Keratinocyte (primary cell): ENCODE data around the gene PCGF5. TPM values are rescaled to one million over a fixed set of nuclear protein-coding genes. Genes with fewer than 3 reads are reported as not detected.
"Not testable (repeated sequence)": the region's sequence is repeated elsewhere in the genome, so short reads cannot be mapped to it uniquely, and the experiment has no call there.

Experiments
- DNase-seq: peaks from one replicate; pipeline ENCODE4 v3.0.0-alpha.2; 2011; ENCODE audit warnings: low read depth, missing footprints, low spot score
- FAIRE-seq: peaks from 2 replicates; lab custom pipeline; 2011; peaks lifted over from hg19 to GRCh38; lab: Jason Lieb, UNC
- H2AFZ ChIP-seq: 2 replicates; pipeline ENCODE4 v1.6.0; 2012; ENCODE audit warnings: low read length, control low read depth, inconsistent platforms; ENCODE audit not compliant: control insufficient read depth
- H3K27ac ChIP-seq: 2 replicates; pipeline ENCODE4 v1.5.1; 2011; ENCODE audit warnings: low read length; ENCODE audit not compliant: control insufficient read depth, insufficient read depth
- H3K27me3 ChIP-seq: 3 replicates; pipeline ENCODE4 v1.6.0; 2011; ENCODE audit warnings: low read length; ENCODE audit not compliant: control insufficient read depth, insufficient read depth; ENCODE audit errors: extremely low read depth
- H3K36me3 ChIP-seq, 2 experiments: 2 replicates in 1 of 2; 3 replicates in 1 of 2; pipeline ENCODE4 v1.5.1; 2011; ENCODE audit warnings: low read length in 2 of 2, mild to moderate bottlenecking in 1 of 2; ENCODE audit not compliant: control insufficient read depth in 2 of 2, insufficient read depth in 2 of 2; ENCODE audit errors: extremely low read depth in 1 of 2
- H3K4me1 ChIP-seq: 3 replicates; pipeline ENCODE4 v1.5.1; 2011; ENCODE audit warnings: low read length; ENCODE audit not compliant: control insufficient read depth, insufficient read depth; ENCODE audit errors: extremely low read depth
- H3K4me2 ChIP-seq: 3 replicates; pipeline ENCODE4 v1.6.0; 2011; ENCODE audit warnings: low read depth, low read length; ENCODE audit not compliant: control insufficient read depth, insufficient read depth; ENCODE audit errors: extremely low read depth
- H3K4me3 ChIP-seq, 3 experiments: fragments of 200-600 bp in 1 of 3; sonication (generic) in 1 of 3; 2 replicates in 2 of 3; 3 replicates in 1 of 3; pipeline ENCODE4 v1.5.1; 2011 to 2016; ENCODE audit warnings: low read length in 3 of 3, mild to moderate bottlenecking in 3 of 3, control low read depth in 2 of 3, inconsistent platforms in 1 of 3, low read depth in 1 of 3, mixed read lengths in 1 of 3, mixed run types in 1 of 3, moderate library complexity in 1 of 3; ENCODE audit not compliant: control insufficient read depth in 2 of 3, insufficient read depth in 2 of 3; ENCODE audit errors: extremely low read depth in 1 of 3
- H3K79me2 ChIP-seq: 2 replicates; pipeline ENCODE4 v1.6.0; 2012; ENCODE audit warnings: low read length; ENCODE audit not compliant: control insufficient read depth, insufficient read depth
- H3K9ac ChIP-seq: 3 replicates; pipeline ENCODE4 v1.6.0; 2011; ENCODE audit warnings: low read length; ENCODE audit not compliant: control insufficient read depth, insufficient read depth; ENCODE audit errors: extremely low read depth
- H3K9me1 ChIP-seq: 3 replicates; pipeline ENCODE4 v1.6.0; 2011; ENCODE audit warnings: low read length; ENCODE audit not compliant: control insufficient read depth, insufficient read depth; ENCODE audit errors: extremely low read depth
- H3K9me3 ChIP-seq: 2 replicates; pipeline ENCODE4 v1.5.1; 2012; ENCODE audit warnings: low read depth, low read length; ENCODE audit not compliant: control insufficient read depth
- H4K20me1 ChIP-seq: 3 replicates; pipeline ENCODE4 v1.6.0; 2011; ENCODE audit warnings: low read length; ENCODE audit not compliant: control insufficient read depth, insufficient read depth; ENCODE audit errors: extremely low read depth
- EZH2 ChIP-seq: IDR thresholded peaks from one replicate; pipeline ENCODE4 v1.6.1; 2012; ENCODE audit warnings: inconsistent platforms, mild to moderate bottlenecking, low read length, moderate library complexity
- dilution Hi-C: fragments of 300-500 bp; cut with MboI; formaldehyde crosslinking; loops from one replicate; pipeline ENCODE4 v1.7.0; 2020; ENCODE audit warnings: low sequenced_read_pairs; ENCODE audit not compliant: extremely low pct_ligation_motif_present
- polyA plus RNA-seq, 5 experiments: library from polyadenylated mRNA; depleted of rRNA in 3 of 5; stranded (reverse) in 3 of 5; stranded (forward) in 1 of 5; unstranded in 1 of 5; fragments of >200 nt; gene quantifications; 1 replicate in 1 of 5; 2 replicates in 3 of 5; 3 replicates in 1 of 5; pipeline versions ENCODE4 v1.2.1 to v1.2.3, GENCODE V29; 2011 to 2012; ENCODE audit warnings: missing spikeins in 2 of 5, low read depth in 1 of 5, low replicate concordance in 1 of 5
- TF ChIP-seq, protein P1 (sequence below), 3 experiments: IDR thresholded peaks in 1 of 3; conservative IDR thresholded peaks in 1 of 3; optimal IDR thresholded peaks in 1 of 3; 2 replicates in 2 of 3; 3 replicates in 1 of 3; pipeline versions ENCODE3 to v1.5.1; 2011; ENCODE audit warnings: low read length in 3 of 3, mild to moderate bottlenecking in 3 of 3, moderate library complexity in 2 of 3, control low read depth in 1 of 3, inconsistent platforms in 1 of 3; ENCODE audit not compliant: insufficient read depth in 2 of 3; ENCODE audit errors: extremely low read depth in 1 of 3

PCGF5 gene
- polyA plus RNA-seq, 1 donor (not counting 4 experiments of a cell fraction or from before 2014, with no cell fraction given) = 13.9 TPM

- FAIRE-seq (no peak), DNase-seq (no peak)
- H3K4me2 ChIP-seq = no peak overlapping the region
- H3K4me3 ChIP-seq = no peak overlapping the region
- H3K9ac ChIP-seq = no peak overlapping the region
- H2AFZ ChIP-seq = no peak overlapping the region
- no peaks in the 10 kb centered on the region for H4K20me1 ChIP-seq
- H3K36me3 ChIP-seq = no peaks in the 10 kb centered on the region
- H3K79me2 ChIP-seq = no peaks in the 10 kb centered on the region
- H3K27me3 ChIP-seq = no peaks in the 10 kb centered on the region
- TF ChIP-seq EZH2 = no peak
- TF ChIP-seq, protein P1, sequence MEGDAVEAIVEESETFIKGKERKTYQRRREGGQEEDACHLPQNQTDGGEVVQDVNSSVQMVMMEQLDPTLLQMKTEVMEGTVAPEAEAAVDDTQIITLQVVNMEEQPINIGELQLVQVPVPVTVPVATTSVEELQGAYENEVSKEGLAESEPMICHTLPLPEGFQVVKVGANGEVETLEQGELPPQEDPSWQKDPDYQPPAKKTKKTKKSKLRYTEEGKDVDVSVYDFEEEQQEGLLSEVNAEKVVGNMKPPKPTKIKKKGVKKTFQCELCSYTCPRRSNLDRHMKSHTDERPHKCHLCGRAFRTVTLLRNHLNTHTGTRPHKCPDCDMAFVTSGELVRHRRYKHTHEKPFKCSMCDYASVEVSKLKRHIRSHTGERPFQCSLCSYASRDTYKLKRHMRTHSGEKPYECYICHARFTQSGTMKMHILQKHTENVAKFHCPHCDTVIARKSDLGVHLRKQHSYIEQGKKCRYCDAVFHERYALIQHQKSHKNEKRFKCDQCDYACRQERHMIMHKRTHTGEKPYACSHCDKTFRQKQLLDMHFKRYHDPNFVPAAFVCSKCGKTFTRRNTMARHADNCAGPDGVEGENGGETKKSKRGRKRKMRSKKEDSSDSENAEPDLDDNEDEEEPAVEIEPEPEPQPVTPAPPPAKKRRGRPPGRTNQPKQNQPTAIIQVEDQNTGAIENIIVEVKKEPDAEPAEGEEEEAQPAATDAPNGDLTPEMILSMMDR (optimal IDR thresholded peaks at IDR 0.05 in 1 of 3, IDR thresholded peaks at IDR 0.05 in 1 of 3, conservative IDR thresholded peaks at IDR 0.05 in 1 of 3; ENCODE audit: extremely low read depth in 1 of 3, insufficient read depth in 2 of 3, low read length in 3 of 3) = no peak
- no peaks in the 10 kb centered on the region for H3K9me3 ChIP-seq
- H3K4me1 ChIP-seq = no peaks in the 10 kb centered on the region
- dilution Hi-C loops = no loop called here
- no peak overlapping the region for H3K27ac ChIP-seq
- H3K9me1 ChIP-seq = no peaks in the 10 kb centered on the region
Measured at GRCh38 chr10:91172348-91172747, 48.1 kb upstream of the PCGF5 start.

DNA sequence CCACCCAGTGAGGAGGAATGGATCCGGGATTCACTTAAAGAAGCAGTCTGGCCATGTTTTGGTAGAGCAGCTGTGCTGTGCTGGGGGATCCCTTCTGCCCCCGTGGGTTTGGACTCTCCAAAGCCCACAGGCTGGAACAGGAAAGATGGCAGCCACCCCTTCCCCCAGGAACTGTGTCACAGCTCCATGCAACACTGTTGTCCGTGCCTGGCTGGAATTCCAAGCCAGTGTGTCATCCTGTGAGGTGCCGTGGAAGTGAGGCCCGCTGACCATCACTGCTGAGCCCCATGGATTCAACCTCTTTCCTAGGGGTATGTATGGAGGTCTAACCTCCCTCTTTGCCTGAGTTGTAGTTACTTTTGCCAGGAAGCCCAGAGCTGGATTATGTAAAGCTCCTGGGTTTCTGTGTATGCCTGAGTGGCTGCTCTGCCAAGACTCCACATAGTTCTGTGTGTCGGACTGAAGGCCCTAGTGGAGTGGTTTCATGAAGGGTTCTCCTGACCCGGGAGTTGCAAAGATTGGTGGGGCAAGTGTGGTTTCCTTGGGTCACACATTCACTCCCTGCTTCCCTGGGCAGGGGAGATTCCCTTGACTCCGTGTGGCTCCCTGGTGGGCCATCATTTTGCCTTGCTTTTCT lies 35.1 kb upstream of the PCGF5 start:
- Histone ChIP-seq H3K4me1 (peaks cover 3% of the 10 kb centered on the region), H3K27me3 (no peaks in the 10 kb centered on the region), H4K20me1 (no peaks in the 10 kb centered on the region), H3K4me2 (no peak overlapping the region), H2AFZ (no peak overlapping the region), H3K4me3 (no peak overlapping the region), H3K79me2 (no peaks in the 10 kb centered on the region), H3K36me3 (no peaks in the 10 kb centered on the region), H3K27ac (no peak overlapping the region), H3K9me1 (no peaks in the 10 kb centered on the region), H3K9ac (no peak overlapping the region), H3K9me3 (no peaks in the 10 kb centered on the region)
- dilution Hi-C loops = no loop called here
- TF ChIP-seq EZH2 = no peak
- no peak for FAIRE-seq
- DNase-seq = no peak

- FAIRE-seq = no peak
- H3K4me2 ChIP-seq = no peak overlapping the region
- H3K9me3 ChIP-seq = no peaks in the 10 kb centered on the region
- H3K9me1 ChIP-seq = no peaks in the 10 kb centered on the region
- DNase-seq = no peak
- H3K4me3 ChIP-seq = no peak overlapping the region
- no peaks in the 10 kb centered on the region for H4K20me1 ChIP-seq
- dilution Hi-C loops = no loop called here
- H3K79me2 ChIP-seq = no peaks in the 10 kb centered on the region
- no peak overlapping the region for H3K27ac ChIP-seq
- H2AFZ ChIP-seq = no peak overlapping the region
- H3K9ac ChIP-seq = no peak overlapping the region
- no peaks in the 10 kb centered on the region for H3K27me3 ChIP-seq
- TF ChIP-seq EZH2 = no peak
- TF ChIP-seq, protein P1 (optimal IDR thresholded peaks at IDR 0.05 in 1 of 3, IDR thresholded peaks at IDR 0.05 in 1 of 3, conservative IDR thresholded peaks at IDR 0.05 in 1 of 3; ENCODE audit: extremely low read depth in 1 of 3, insufficient read depth in 2 of 3, low read length in 3 of 3) = no peak
- H3K36me3 ChIP-seq = no peaks in the 10 kb centered on the region
- peaks cover 3% of the 10 kb centered on the region for H3K4me1 ChIP-seq
Measured at GRCh38 chr10:91187156-91187555, 33.3 kb upstream of the PCGF5 start.

- dilution Hi-C loops, H3K9me3 ChIP-seq, H3K79me2 ChIP-seq, H3K9me1 ChIP-seq, DNase-seq, H3K27me3 ChIP-seq, H3K36me3 ChIP-seq, H3K4me2 ChIP-seq, FAIRE-seq, H3K27ac ChIP-seq, H4K20me1 ChIP-seq, H3K4me1 ChIP-seq, H3K9ac ChIP-seq, H3K4me3 ChIP-seq, H2AFZ ChIP-seq: not testable (repeated sequence)
Measured at GRCh38 chr10:91188010-91188409, 32.5 kb upstream of the PCGF5 start.
